ENCODE measurements around the gene ART4.
A peak's percentile ranks its signal among the peaks of the same experiment; 100 is the strongest.

Gene ART4

GRCh38 chr12:14810167-14810952 lies 33.0 kb downstream of the ART4 start:
- peak; percentile 87 for DNase-seq

- DNase-seq = no peak
Observed at GRCh38 chr12:14803830-14804160, 39.5 kb downstream of the ART4 start.

- peak; percentile 96 for DNase-seq
Observed at GRCh38 chr12:14803011-14803829, 40.1 kb downstream of the ART4 start, which contains the start of the genes C12orf60 and WBP11. Gene C12orf60, plus strand, starts transcription at chr12:14803670. Its CDS starts 19,266 bp downstream, at chr12:14822936. Gene WBP11, minus strand, starts transcription at chr12:14803478. Its CDS starts 2,095 bp downstream, at chr12:14801383.

DNA sequence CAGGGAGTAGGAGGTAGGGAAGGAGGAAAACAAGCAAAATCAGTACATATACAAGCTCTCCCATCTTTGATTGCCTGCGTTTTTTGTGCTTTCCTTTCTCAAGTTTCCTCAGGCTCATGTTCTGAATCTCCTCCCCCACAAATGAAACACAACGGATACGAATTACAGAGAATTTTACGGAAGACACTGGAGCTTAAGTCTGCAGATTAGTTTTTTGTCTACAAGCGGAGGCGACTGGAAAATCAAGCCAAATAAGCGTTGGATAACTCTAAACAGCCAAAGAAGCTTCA lies 40.7 kb downstream of the ART4 start:
- DNase-seq = no peak

DNA sequence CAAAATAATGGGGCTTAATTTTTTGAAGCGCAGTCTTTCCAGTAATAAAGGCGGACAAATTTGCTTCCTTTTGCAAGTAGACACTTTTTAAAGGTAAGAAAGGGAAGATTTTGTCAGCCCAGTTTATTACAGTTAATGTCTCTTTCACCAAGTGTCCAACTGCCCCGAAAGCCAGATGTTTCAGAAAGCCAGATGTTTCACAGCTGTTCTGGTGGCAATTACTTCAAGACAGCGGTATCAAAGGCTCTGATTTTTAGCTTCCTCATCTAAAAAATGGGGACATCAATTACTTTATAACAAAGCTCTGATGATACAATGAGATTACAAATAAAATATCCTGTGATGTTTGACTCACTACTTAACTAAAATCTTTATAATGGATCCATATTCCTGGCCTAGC lies 41.1 kb downstream of the ART4 start:
- DNase-seq = no peak

DNA sequence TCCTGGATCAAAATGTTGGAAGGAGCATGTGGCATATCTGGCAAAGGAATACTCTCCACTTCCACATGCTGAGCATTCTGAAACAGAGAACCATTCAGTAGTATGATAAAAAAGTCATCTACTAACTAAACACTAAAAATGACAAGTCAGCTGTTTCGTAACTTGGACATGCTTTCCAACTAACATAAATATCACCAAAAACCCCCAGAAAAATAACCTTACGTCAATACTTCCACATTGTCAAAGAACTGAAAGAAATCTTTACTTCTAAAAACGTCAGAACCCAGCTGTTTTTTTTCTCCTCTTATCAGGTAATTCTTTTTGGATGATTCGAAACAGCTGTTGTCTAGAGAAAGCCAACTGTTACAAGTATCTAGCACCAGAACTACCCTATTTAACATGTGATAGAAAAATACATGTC lies 48.3 kb downstream of the ART4 start:
- no peak for DNase-seq

DNA sequence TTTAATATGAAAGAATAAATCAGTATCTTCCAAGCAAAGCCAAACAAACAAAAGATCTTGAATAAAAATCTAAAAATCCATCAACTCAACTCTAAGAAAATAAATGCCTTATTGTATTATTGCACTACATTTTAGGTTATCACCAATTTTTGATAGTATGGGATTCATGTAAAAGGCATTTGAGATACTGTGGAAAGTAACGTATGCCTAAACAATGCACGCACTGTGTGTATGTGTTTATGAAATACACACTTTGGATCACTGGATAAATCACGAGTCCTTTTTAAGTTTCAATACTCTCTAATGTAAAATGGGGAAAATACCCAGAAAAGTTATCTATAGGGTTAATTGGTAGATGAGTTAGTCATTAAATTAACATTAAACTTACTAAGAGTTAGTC lies 57.8 kb downstream of the ART4 start:
- no peak for DNase-seq

DNA sequence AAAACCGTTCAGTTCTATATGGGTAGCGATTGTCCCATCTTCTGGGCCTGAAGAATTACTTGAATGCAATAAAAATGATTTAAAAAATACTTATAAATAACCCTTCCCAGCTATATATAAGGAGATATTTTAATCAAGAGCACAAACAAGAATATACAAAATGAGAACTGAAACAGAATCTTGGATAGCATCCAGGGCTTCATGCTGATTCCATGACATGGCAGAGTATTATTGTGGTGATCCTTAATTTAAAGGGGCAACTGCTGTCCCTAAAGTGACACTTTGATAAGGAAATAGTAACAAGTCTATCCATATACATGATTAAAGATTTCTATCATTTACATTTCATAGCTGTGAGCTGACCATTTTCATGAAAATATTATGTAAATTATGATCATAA lies 58.9 kb downstream of the ART4 start:
- DNase-seq = no peak

GRCh38 chr12:14782756-14783155 lies 60.6 kb downstream of the ART4 start:
- no peak for DNase-seq

DNA sequence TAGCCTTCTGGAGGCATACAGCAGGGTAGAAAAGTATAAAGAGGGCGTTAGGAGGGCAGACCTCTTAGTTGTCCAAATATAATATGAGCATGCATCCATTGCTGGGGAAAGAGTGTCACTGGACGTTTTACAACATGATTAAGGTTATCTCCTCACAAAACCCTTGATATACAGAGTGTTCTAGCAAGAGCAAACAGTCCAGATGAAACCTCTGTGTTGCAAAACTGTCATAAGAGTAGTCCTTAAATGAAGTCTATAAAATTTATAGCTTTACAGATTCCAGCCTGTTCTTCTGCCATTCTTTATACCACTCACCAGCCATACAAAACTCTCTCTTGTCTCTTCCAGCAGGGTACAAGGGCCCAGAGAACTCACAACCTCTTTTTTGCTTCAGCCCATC lies 61.8 kb downstream of the ART4 start:
- DNase-seq = no peak

DNA sequence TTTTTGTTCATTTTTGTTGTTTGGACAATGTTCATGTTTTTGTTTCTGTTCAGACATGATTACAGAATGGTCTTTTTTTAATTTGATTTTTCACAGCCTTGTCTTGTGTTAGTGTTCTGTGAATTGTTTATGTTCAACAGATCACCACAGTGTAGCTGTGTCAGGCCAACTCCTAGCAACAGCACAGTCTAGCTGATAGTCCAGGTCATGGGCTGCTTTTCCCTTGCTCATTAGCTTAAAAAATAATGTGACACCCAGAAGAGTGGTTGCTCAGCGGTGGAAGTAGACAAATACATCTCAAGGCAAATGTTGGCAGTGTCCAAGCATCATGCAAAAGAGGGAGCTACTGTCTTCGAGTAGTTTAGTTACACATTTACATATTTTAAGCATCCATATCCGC lies 62.5 kb downstream of the ART4 start:
- DNase-seq = no peak

DNA sequence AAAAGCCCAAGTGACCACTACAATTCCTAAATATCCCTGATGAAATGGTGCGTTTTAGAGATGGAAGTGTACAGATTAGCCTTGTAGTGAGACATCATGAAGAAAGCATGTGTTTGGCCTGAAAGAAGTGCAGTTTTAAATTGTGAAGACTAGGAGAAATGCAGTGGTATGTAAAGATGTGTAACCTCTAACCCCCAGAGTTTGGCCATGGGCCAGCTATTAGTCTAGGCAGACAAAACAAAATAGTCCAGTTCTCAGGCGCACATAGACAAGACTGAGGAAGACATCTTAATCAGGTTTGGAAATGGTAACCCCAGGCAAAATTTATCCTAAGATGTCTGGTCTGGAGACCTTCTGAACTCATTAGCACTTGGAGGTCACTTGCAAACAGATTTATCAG lies 63.5 kb downstream of the ART4 start:
- no peak for DNase-seq

GRCh38 chr12:14777271-14777670 lies 66.1 kb downstream of the ART4 start:
- no peak for DNase-seq

DNA sequence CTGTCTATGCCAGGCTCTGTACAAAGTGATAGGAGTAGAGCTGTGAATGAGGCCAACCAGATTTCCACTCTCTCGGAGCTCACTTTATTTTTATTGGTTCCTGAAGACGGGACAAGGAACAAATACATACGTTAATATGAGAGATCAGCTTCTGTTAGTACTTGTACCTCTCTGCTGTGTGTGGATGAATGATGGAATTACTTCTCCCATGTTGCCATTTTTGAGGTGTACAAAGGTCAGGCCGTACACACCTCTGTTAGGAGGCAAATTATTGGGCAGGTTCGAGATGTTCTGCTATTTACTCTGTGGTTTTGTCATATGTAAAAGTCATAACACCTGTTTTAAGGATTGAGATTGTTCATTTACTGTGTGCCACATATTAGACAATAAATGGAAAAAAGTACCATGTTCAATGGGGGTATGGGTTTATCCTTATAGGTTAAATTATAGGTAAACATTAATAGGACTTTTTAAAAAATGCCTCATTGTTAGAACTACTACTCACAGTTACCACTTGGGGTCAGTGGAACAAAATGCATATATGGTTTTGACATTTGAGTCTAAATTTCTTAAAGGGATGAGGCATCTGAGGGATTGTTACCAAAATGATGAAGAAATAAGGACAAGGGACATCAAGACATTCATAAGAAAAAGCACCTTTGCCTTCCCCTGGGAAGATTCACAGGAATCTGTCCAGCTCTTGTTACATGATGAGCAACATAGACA lies 66.9 kb downstream of the ART4 start:
- no peak for DNase-seq

- DNase-seq = no peak
Observed at GRCh38 chr12:14775636-14775980, 67.7 kb downstream of the ART4 start.
